Stimulated activated CD8-positive, alpha-beta memory T cell treated with anti-CD3 and anti-CD28 coated beads, Interleukin-12 subunit alpha, Interleukin-12 subunit beta, amount 100 ng/mL, for 4 hours (primary cell): ENCODE measurements around the gene PRR20B.
"Not testable (repeated sequence)": the region's sequence is repeated elsewhere in the genome, so short reads cannot be mapped to it uniquely, and the experiment has no call there.

Experiments
- DNase-seq: peaks from one replicate; pipeline ENCODE4 v3.0.0-alpha.2; 2020; ENCODE audit warnings: low read depth

Gene PRR20B

GRCh38 chr13:57147188-57147587 lies at the start of gene PRR20B:
PRR20B (plus strand) TSS chr13:57147488; CDS start chr13:57147875, 387 bp downstream.
- DNase-seq = not testable (repeated sequence)

GRCh38 chr13:57114945-57115344 lies 32.3 kb upstream of the PRR20B start:
- no peak for DNase-seq

- DNase-seq = no peak
Observed at GRCh38 chr13:57123681-57124080, 23.6 kb upstream of the PRR20B start.

GRCh38 chr13:57128909-57129308 lies 18.4 kb upstream of the PRR20B start:
- no peak for DNase-seq

- DNase-seq = no peak
Observed at GRCh38 chr13:57136093-57136492, 11.2 kb upstream of the PRR20B start.

- DNase-seq = no peak
Observed at GRCh38 chr13:57137585-57137984, 9.7 kb upstream of the PRR20B start.

- no peak for DNase-seq
Observed at GRCh38 chr13:57138988-57139387, 8.3 kb upstream of the PRR20B start.

- DNase-seq = not testable (repeated sequence)
Observed at GRCh38 chr13:57139781-57140180, 7.5 kb upstream of the PRR20B start.

- DNase-seq = not testable (repeated sequence)
Observed at GRCh38 chr13:57140235-57140968, 6.9 kb upstream of the PRR20B start, which contains the start of gene PRR20A. PRR20A (plus strand) TSS chr13:57140918; CDS start chr13:57141305, 387 bp downstream.

GRCh38 chr13:57148106-57148505 lies 818 bp downstream of the PRR20B start:
- not testable (repeated sequence) for DNase-seq

GRCh38 chr13:57153761-57154160 lies 6.5 kb downstream of the PRR20B start, which contains the start of gene PRR20C:
PRR20C (plus strand) TSS chr13:57154061; CDS start chr13:57154448, 387 bp downstream.
- not testable (repeated sequence) for DNase-seq

GRCh38 chr13:57160332-57160731 lies 13.0 kb downstream of the PRR20B start, which contains the start of gene PRR20D:
PRR20D (plus strand) TSS chr13:57160632; CDS start chr13:57161019, 387 bp downstream.
- not testable (repeated sequence) for DNase-seq

GRCh38 chr13:57166897-57167296 lies 19.6 kb downstream of the PRR20B start, which contains the start of gene PRR20E:
PRR20E (plus strand) TSS chr13:57167197; CDS start chr13:57167584, 387 bp downstream.
- DNase-seq = not testable (repeated sequence)

- no peak for DNase-seq
Observed at GRCh38 chr13:57191667-57192066, 44.4 kb downstream of the PRR20B start.
